Stomach smooth muscle (tissue), 2 donors: Measurements from ENCODE around the gene CFAP73.
"Not testable (repeated sequence)": the region's sequence is repeated elsewhere in the genome, so short reads cannot be mapped to it uniquely, and the experiment has no call there.

Source experiments
- H3K27ac ChIP-seq: one replicate; pipeline ENCODE4 v1.7.0; 2013; ENCODE audit warnings: mild to moderate bottlenecking, low read length, inconsistent platforms
- H3K27me3 ChIP-seq, 2 donors: one replicate each; pipeline ENCODE4 v1.7.0; 2013; ENCODE audit warnings: low read length in 2 of 2; ENCODE audit not compliant: insufficient read depth in 2 of 2, control insufficient read depth in 1 of 2
- H3K36me3 ChIP-seq, 2 donors: one replicate each; pipeline ENCODE4 v1.7.0; 2013; ENCODE audit warnings: low read length in 2 of 2; ENCODE audit not compliant: control insufficient read depth in 2 of 2, insufficient read depth in 2 of 2
- H3K4me1 ChIP-seq: one replicate; pipeline ENCODE4 v1.7.0; 2013; ENCODE audit warnings: low read length; ENCODE audit not compliant: control insufficient read depth, insufficient read depth
- H3K4me3 ChIP-seq, 2 donors: one replicate each; pipeline ENCODE4 v1.7.0; 2013; ENCODE audit warnings: low read length in 2 of 2
- H3K9ac ChIP-seq, 2 donors: one replicate each; pipeline ENCODE4 v1.7.0; 2013; ENCODE audit warnings: low read length in 2 of 2, mild to moderate bottlenecking in 1 of 2
- H3K9me3 ChIP-seq, 2 donors: one replicate each; pipeline ENCODE4 v1.7.0; 2013; ENCODE audit warnings: low read length in 2 of 2; ENCODE audit not compliant: control insufficient read depth in 2 of 2
- donor health status: healthy.
- donor health status: Pancreatic carcinoma.

CFAP73 gene

GRCh38 chr12:113109872-113110599, 39.5 kb upstream of the CFAP73 start:
- H3K4me1 ChIP-seq = no peaks in the 10 kb centered on the region
- no peak overlapping the region for H3K9ac ChIP-seq
- no peak overlapping the region for H3K27ac ChIP-seq
- H3K27me3 ChIP-seq = peaks cover 7 to 15% of the 10 kb centered on the region in 2 donors
- no peak overlapping the region for H3K4me3 ChIP-seq
- H3K36me3 ChIP-seq = no peaks in the 10 kb centered on the region
- no peaks in the 10 kb centered on the region for H3K9me3 ChIP-seq

- peaks cover 6 to 16% of the 10 kb centered on the region in 2 donors for H3K27me3 ChIP-seq
- no peak overlapping the region for H3K4me3 ChIP-seq
- no peaks in the 10 kb centered on the region for H3K9me3 ChIP-seq
- H3K27ac ChIP-seq = no peak overlapping the region
- H3K9ac ChIP-seq = no peak overlapping the region
- H3K4me1 ChIP-seq = no peaks in the 10 kb centered on the region
- no peaks in the 10 kb centered on the region for H3K36me3 ChIP-seq
Measured at GRCh38 chr12:113111247-113111646, 38.3 kb upstream of the CFAP73 start.

- no peak overlapping the region for H3K27ac ChIP-seq
- H3K9ac ChIP-seq = no peak overlapping the region
- H3K9me3 ChIP-seq = no peaks in the 10 kb centered on the region
- peaks cover 6 to 16% of the 10 kb centered on the region in 2 donors for H3K27me3 ChIP-seq
- H3K4me3 ChIP-seq = no peak overlapping the region
- no peaks in the 10 kb centered on the region for H3K4me1 ChIP-seq
- H3K36me3 ChIP-seq = no peaks in the 10 kb centered on the region
Measured at GRCh38 chr12:113112043-113112899, 37.3 kb upstream of the CFAP73 start.

GRCh38 chr12:113113397-113113796, 36.1 kb upstream of the CFAP73 start:
- no peaks in the 10 kb centered on the region for H3K36me3 ChIP-seq
- no peak overlapping the region for H3K9ac ChIP-seq
- no peak overlapping the region for H3K27ac ChIP-seq
- H3K4me3 ChIP-seq = no peak overlapping the region
- H3K4me1 ChIP-seq = no peaks in the 10 kb centered on the region
- no peaks in the 10 kb centered on the region for H3K9me3 ChIP-seq
- H3K27me3 ChIP-seq = peaks cover 6 to 16% of the 10 kb centered on the region in 2 donors

- Histone ChIP-seq H3K27ac (no peak overlapping the region), H3K36me3 (no peaks in the 10 kb centered on the region), H3K4me3 (no peak overlapping the region), H3K4me1 (no peaks in the 10 kb centered on the region), H3K9ac (no peak overlapping the region), H3K9me3 (no peaks in the 10 kb centered on the region), H3K27me3 (peaks cover 6 to 18% of the 10 kb centered on the region in 2 donors)
Measured at GRCh38 chr12:113114447-113115178, 34.9 kb upstream of the CFAP73 start.

- H3K9ac ChIP-seq = no peak overlapping the region
- no peaks in the 10 kb centered on the region for H3K4me1 ChIP-seq
- no peak overlapping the region for H3K4me3 ChIP-seq
- peaks cover 6 to 23% of the 10 kb centered on the region in 2 donors for H3K27me3 ChIP-seq
- no peak overlapping the region for H3K27ac ChIP-seq
- H3K36me3 ChIP-seq = no peaks in the 10 kb centered on the region
- H3K9me3 ChIP-seq = no peaks in the 10 kb centered on the region
Measured at GRCh38 chr12:113115455-113116126, 33.9 kb upstream of the CFAP73 start.

GRCh38 chr12:113116875-113117274, 32.6 kb upstream of the CFAP73 start:
- no peaks in the 10 kb centered on the region for H3K4me1 ChIP-seq
- H3K36me3 ChIP-seq = no peaks in the 10 kb centered on the region
- H3K27ac ChIP-seq = no peak overlapping the region
- H3K9ac ChIP-seq = no peak overlapping the region
- no peak overlapping the region for H3K4me3 ChIP-seq
- no peaks in the 10 kb centered on the region for H3K9me3 ChIP-seq
- H3K27me3 ChIP-seq = peaks cover 6 to 22% of the 10 kb centered on the region in 2 donors

GRCh38 chr12:113117684-113118083, 31.8 kb upstream of the CFAP73 start:
- not testable (repeated sequence) for H3K27ac ChIP-seq, H3K4me1 ChIP-seq, H3K36me3 ChIP-seq, H3K4me3 ChIP-seq, H3K9ac ChIP-seq, H3K9me3 ChIP-seq
- H3K27me3 ChIP-seq = peaks cover 6 to 21% of the 10 kb centered on the region in 2 donors

- no peaks in the 10 kb centered on the region for H3K36me3 ChIP-seq
- H3K9ac ChIP-seq = no peak overlapping the region
- no peaks in the 10 kb centered on the region for H3K4me1 ChIP-seq
Measured at GRCh38 chr12:113118142-113118541, 31.4 kb upstream of the CFAP73 start.

GRCh38 chr12:113119980-113120669, 29.4 kb upstream of the CFAP73 start:
- Histone ChIP-seq H3K4me1 (no peaks in the 10 kb centered on the region), H3K9me3 (peaks cover 4 to 6% of the 10 kb centered on the region in 2 donors), H3K4me3 (no peak overlapping the region), H3K36me3 (no peaks in the 10 kb centered on the region), H3K27me3 (peaks cover 2 to 9% of the 10 kb centered on the region in 2 donors), H3K27ac (no peak overlapping the region), H3K9ac (no peak overlapping the region)

More at GRCh38 chr12:113118142-113118541, 31.4 kb upstream of the CFAP73 start:
- Histone ChIP-seq H3K27ac (no peak overlapping the region), H3K4me3 (no peak overlapping the region), H3K27me3 (peaks cover 6 to 19% of the 10 kb centered on the region in 2 donors), H3K9me3 (peaks cover 0 to under 1% of the 10 kb centered on the region in 2 donors)
